Esophagus squamous epithelium (tissue), 4 donors: ENCODE results near the gene ARRB1.
"Not testable (repeated sequence)": the region's sequence is repeated elsewhere in the genome, so short reads cannot be mapped to it uniquely, and the experiment has no call there.

Experiments used
- CTCF ChIP-seq, 6 experiments: fragments of 450-650 bp in 4 of 6; fragments of 200-600 bp in 2 of 6; sonication (generic) in 2 of 6; IDR thresholded peaks; one replicate each; pipeline ENCODE4 v1.5.1; 2016 to 2019; ENCODE audit warnings: antibody characterized with exemption in 6 of 6, mild to moderate bottlenecking in 4 of 6, moderate library complexity in 4 of 6
- POLR2A ChIP-seq, 4 donors: fragments of 450-650 bp; IDR thresholded peaks; one replicate each; pipeline ENCODE4 v1.6.1; 2017; ENCODE audit warnings: antibody characterized with exemption in 4 of 4, mild to moderate bottlenecking in 4 of 4, moderate library complexity in 3 of 4

- not testable (repeated sequence) for TF ChIP-seq CTCF, POLR2A (IDR thresholded peaks at IDR 0.05)
Observed at GRCh38 chr11:75331304-75331703, 20.2 kb downstream of the ARRB1 start.
